ENCODE results near the gene ADPGK.

Gene ADPGK

DNA sequence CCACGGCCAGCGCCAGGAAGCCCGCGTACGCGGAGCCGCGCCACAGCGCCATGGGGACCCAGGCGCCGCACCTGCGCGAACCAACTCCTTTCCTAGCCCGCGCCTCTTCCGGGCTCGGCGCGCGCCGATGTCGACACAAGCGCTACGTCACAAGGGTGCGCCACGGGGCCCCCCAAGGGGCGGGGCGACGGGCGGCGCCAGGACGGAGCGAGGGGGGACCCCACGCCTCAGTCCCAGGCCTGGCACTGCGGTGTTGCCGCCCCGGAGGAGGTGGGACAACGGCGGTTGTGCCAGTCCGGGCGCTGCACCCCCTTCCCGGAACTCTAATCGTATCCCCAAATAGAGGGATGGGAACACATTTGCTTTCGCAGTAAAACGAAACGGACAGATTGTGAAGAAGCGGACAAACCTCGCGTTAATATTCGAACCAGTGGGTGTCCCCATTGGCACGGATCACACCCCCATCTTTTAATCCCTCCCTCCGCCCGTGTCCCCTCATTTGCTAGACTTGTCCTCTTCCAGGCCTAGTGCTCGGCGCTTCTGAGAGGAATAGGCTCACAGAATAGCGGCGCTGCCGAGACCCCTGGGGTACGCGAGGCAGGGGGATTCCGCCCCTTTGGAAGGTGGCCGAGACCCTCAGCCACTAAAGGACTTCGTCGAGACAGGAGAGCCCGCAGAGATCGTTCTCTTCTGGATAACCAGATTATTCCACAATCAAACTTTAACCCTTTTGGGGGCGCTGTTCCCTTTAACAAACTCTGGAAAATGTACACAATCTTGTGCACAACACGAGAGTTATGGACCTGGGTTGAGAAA is at the start of gene ADPGK:
Gene ADPGK, minus strand, starts transcription at position 119 of the 816 bp plus-strand sequence. Its CDS starts 67 bp downstream, at position 52.
- peak; percentile 86 for DNase-seq (ENCODE audit: extremely low read depth, low read depth)
- TF ChIP-seq, protein P1, sequence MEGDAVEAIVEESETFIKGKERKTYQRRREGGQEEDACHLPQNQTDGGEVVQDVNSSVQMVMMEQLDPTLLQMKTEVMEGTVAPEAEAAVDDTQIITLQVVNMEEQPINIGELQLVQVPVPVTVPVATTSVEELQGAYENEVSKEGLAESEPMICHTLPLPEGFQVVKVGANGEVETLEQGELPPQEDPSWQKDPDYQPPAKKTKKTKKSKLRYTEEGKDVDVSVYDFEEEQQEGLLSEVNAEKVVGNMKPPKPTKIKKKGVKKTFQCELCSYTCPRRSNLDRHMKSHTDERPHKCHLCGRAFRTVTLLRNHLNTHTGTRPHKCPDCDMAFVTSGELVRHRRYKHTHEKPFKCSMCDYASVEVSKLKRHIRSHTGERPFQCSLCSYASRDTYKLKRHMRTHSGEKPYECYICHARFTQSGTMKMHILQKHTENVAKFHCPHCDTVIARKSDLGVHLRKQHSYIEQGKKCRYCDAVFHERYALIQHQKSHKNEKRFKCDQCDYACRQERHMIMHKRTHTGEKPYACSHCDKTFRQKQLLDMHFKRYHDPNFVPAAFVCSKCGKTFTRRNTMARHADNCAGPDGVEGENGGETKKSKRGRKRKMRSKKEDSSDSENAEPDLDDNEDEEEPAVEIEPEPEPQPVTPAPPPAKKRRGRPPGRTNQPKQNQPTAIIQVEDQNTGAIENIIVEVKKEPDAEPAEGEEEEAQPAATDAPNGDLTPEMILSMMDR (IDR thresholded peaks at IDR 0.05; ENCODE audit: low read depth, low read length) = peak; percentile 49

DNA sequence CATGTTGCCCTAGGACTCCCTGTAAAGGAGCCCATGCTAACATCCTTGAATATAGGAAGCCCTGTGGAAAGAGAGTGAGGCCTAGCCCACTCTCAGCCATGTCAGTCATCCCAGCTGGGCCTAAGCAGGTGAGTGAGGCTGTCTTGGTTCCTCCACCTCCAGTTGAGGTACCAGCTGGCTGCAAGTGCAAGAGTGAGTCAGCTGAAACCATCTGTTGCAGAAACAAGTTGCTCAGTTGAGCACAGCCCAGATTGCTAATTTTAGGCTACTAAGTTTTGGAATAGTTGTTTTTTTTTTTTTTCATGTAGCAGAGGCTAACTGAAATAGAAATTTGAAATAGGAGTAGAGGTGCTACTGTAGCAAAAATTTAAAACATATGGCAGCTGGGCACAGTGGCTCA is 43.7 kb upstream of the ADPGK start:
- TF ChIP-seq, protein P1 (IDR thresholded peaks at IDR 0.05; ENCODE audit: low read depth, low read length) = no peak
- no peak for DNase-seq (ENCODE audit: extremely low read depth, low read depth)

DNA sequence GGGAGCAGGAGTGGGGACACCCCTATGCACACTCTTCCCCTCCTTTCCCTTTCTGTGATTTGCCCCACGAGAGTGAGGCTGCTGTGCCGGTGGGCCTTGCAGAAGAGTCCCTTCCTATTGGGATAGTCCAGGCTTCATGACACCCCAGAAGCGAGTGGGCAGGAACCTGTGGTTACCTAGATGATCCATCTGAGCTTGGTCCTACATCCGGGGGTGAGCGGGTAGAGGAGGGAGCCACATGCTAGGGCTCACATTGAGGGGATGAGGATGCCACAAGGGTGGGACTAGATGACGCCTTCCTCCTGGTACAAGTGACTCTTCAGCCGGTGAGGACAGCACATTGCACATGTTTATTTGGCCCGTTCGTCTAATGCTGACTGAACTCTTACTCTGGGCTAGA is 43.1 kb upstream of the ADPGK start:
- no peak for DNase-seq (ENCODE audit: extremely low read depth, low read depth)
- TF ChIP-seq, protein P1 (IDR thresholded peaks at IDR 0.05; ENCODE audit: low read depth, low read length) = no peak

DNA sequence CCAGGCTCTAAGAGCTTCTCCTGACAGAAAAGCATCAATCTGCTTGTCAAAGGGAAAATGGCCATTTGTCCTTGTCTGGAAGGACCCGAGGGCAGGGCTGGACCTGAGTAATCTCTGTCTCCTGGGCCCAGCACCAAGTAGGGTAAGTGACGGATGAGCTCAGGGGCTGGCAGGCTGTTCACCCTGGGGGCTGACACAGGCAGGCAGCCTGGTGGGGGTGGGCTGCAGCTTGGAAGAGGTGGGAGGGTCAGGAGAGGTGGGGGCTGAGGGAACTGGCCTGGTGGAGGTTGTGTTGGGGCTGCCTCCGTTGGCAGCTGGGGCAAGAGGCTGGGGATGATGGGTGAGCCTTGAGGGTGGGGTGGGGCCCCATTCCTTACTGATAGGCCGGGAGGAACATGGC is 42.3 kb upstream of the ADPGK start:
- DNase-seq (ENCODE audit: extremely low read depth, low read depth) = no peak
- TF ChIP-seq, protein P1 (IDR thresholded peaks at IDR 0.05; ENCODE audit: low read depth, low read length) = no peak

DNA sequence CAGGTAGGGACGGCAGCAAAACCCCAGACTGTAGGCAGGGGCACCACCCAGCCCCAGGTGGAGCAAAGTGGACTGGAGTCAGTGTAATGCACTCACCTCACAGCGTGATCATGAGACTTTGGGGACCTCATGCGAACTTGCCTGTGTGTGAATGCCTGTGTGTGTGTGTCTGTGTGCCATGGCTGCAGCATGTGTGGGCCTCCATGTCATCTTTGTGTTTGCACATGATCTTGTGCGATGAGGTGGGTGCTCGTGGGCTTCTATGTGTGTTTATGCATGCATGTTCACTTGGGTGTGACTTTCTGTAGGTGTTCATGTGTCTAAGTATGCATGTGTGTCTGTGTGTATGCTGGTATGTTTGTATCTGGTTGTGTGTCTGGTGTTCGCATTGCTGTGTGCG is 41.2 kb upstream of the ADPGK start:
- TF ChIP-seq, protein P1 (IDR thresholded peaks at IDR 0.05; ENCODE audit: low read depth, low read length) = no peak
- DNase-seq (ENCODE audit: extremely low read depth, low read depth) = no peak

DNA sequence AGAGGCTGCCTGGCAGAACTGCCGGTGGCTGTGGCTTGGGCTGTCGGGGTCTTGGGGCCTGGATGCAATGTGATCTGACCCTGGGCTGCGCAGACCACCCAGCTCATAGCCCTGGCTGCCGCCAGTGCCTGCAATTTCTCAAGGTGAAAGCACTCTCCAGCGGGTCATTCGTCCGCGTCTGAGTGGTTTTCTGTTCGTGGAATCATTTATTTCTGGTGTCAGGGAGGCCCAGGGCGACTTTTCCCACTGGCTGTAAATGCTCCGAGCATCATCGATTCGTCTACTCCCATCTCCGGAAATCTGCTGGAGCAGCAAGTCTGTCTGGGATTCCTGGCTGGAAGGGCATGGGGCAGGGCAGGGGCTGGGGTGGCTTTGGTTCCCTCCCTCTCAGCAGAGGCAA is 40.6 kb upstream of the ADPGK start:
- TF ChIP-seq, protein P1 (IDR thresholded peaks at IDR 0.05; ENCODE audit: low read depth, low read length) = no peak
- DNase-seq (ENCODE audit: extremely low read depth, low read depth) = no peak

DNA sequence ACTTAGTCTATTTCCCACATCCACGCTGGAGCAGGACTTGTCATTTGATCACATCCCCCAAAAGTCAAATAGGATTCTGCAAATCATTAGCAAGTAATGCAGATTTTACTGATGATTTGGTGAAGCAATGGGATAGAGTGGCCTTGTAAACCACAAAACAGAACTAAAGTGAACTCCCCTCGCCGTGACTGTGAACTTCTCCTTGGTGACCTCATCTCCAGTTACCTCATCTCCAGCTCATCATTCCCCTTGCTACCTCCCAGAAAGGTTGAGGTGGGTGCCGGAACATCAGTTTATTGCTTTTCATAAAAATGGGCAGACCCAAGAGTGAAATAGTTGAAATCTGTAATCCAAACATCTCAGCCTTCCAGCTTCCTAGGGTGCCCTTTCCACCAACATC is 36.7 kb upstream of the ADPGK start:
- DNase-seq (ENCODE audit: extremely low read depth, low read depth) = no peak
- TF ChIP-seq, protein P1 (IDR thresholded peaks at IDR 0.05; ENCODE audit: low read depth, low read length) = no peak

Measured in AG09319 (cell line).